Left cardiac atrium (tissue), 4 donors: ENCODE results near the gene SPIC. TPM values are rescaled to one million over a fixed set of nuclear protein-coding genes. Genes with fewer than 3 reads are reported as not detected.
"Not testable (repeated sequence)": the region's sequence is repeated elsewhere in the genome, so short reads cannot be mapped to it uniquely, and the experiment has no call there.

Experiments used
- ATAC-seq, 2 donors: fragments of 200-7000 bp; cut with Tn5 transposase; one replicate each; pipeline ENCODE4 v1.9.1; 2020; ENCODE audit warnings: mild to moderate bottlenecking in 2 of 2, moderate library complexity in 2 of 2
- DNase-seq: peaks from one replicate; pipeline ENCODE4 v3.0.0-alpha.2; 2020
- intact Hi-C, 2 donors: fragments of 100-400 bp; cut with DNase I; formaldehyde crosslinking; loops; one replicate each; pipeline versions ENCODE4 v1.14.1 to v1.15.1; 2022 to 2023
- long read RNA-seq: library from polyadenylated mRNA; unstranded; transcript quantifications from one replicate; pipeline ENCODE4 v2.0.0, GENCODE V29; 2021
- total RNA-seq, 2 donors: library from RNA; stranded (reverse); fragmentation: NEBNext Ultra II Directional; extraction: Animal tissue kit (Norgen Biotek cat#: 25700); gene quantifications; one replicate each; pipeline ENCODE4 v1.2.1, GENCODE V29; 2021
- donor health status: DM: no; HTN: yes; CAD: no.
- donor health status: DM: no; HTN: yes; CAD: no; lungs with severe emphysema.
- donor health status: DM: yes; HTN: yes; CAD: no.
- donor health status: Dilated cardiomyopathy.

The SPIC gene
- not detected for total RNA-seq
- long read RNA-seq = 0 reads

DNA sequence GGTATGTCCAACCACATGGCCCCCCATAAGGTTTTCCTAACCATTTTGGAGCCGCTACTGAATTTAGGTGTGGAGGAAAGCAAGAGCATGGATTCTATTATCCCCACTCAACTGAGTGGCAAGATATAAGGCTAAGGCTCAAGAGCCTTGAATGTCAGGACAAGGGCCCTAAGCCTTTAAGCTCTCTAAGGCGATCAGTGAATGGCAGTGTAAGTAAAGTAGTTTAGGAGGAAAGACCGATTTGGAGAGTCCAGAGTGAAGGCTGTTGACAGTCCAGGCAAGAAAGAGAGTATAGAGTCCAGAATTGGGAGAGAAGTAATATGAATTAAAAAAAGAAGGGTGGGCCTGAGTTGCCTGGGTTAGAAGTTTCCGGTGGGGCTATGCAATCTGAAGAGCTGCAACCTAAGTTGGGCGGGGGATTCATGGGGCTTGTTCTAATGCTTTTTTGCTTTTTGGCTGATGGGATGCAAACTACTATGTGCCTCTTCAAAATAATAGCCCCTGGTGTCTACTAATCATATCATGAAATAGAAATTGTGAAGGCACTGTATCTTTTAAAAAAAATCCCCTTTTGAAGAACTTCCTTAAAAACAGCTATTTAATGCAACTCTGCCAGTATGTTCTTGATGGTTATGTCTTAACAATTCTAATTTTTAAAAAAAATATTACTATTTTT lies at the start of gene SPIC:
SPIC (plus strand) TSS at position 626 of the 676 bp plus-strand sequence. CDS start 1,569 bp downstream, outside the sequence.
- ATAC-seq = no peak
- intact Hi-C loops = no loop called here
- DNase-seq = no peak

- DNase-seq = no peak
- ATAC-seq = no peak
- intact Hi-C loops = no loop called here
Measured at GRCh38 chr12:101430456-101430855, 44.7 kb upstream of the SPIC start.

DNA sequence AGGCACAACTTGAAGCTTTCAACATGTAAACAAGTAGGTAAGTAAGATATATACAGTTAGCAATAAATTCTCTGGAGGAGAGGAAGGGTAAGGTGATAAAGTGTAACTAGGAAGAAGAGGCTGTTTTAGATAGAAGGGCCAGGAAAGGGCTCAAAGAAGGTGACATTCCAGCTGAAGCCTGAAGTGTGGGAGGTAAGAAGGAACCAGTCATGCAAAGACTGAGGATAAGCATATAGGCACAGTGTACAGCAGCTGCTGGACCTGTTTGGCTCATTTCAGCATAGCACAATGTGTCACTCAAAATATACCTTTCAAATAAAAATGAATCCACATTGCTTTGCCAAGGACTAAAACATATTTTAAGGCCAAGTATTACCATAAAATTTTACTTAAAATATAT lies 39.0 kb upstream of the SPIC start:
- no peak for ATAC-seq
- DNase-seq = no peak
- intact Hi-C loops = no loop called here

- DNase-seq = no peak
- intact Hi-C loops = no loop called here
- ATAC-seq = no peak
Measured at GRCh38 chr12:101439236-101439635, 35.9 kb upstream of the SPIC start.

DNA sequence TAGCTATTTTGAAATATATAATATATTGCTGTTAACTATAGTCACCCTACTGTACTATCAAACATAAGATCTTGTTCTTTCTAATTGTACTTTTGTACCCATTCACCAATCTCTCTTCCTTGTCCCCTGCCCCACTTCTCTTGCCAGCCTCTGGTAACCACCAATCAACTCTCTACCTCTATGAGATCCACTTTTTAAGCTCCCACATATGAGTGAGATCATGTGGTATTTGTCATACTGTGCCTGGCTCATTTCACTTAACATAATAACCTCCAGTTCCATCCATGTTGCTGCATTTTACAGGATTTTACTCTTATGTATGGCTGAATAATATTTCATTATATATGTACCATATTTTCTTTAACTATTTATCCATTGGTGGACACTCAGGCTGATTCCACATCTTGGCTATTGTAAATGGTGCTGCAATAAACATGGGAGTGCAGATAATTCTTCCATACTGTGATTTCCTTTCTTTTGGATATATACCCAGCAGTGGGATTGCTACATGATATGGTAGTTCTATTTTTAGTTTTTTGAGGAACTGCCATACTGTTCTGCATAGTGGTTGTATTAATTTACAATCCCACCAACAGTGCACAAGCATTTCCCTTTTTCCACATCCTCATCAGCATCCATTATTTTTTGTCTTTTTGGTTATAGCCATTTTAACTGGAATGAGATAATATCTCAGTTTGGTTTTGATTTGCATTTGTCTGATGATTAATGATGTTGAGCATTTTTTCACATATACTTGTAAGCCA lies 33.5 kb upstream of the SPIC start:
- ATAC-seq (no peak), DNase-seq (no peak)
- intact Hi-C loops = no loop called here

- intact Hi-C loops = no loop called here
- ATAC-seq (no peak), DNase-seq (no peak)
Measured at GRCh38 chr12:101455685-101456084, 19.5 kb upstream of the SPIC start.

DNA sequence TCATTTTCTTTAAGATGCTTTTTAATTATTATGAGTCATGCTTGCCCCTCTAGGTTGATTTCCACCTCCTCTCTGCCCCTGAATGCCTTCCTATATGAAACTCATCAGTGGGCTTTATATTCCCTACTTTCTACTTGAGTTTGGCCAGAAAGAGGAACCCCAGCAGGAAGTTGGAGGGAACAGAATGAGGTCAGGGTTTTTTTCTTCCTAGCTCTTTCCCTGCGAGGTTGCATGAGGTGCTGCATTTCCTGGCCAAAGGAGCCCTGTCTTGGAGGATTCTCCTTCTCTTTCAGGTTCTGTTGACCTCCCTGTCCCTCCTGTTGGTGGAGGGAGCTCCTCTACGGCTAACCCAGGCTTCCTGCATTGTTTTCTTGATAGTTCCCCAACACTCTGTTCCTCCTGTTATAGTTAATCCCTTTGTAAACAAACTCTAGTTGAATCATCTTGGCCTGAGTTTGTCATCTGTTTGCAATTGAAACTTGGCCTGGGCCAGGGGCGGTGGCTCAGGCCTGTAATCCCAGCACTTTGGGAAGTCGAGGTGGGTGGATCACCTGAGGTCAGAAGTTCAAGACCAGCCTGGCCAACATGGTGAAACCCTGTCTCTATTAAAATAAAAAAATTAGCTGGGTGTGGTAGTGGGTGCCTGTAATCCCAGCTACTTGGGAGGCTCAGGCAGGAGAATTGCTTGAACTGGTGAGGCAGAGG lies 15.3 kb upstream of the SPIC start:
- intact Hi-C loops = no loop called here
- DNase-seq (no peak), ATAC-seq (no peak)

DNA sequence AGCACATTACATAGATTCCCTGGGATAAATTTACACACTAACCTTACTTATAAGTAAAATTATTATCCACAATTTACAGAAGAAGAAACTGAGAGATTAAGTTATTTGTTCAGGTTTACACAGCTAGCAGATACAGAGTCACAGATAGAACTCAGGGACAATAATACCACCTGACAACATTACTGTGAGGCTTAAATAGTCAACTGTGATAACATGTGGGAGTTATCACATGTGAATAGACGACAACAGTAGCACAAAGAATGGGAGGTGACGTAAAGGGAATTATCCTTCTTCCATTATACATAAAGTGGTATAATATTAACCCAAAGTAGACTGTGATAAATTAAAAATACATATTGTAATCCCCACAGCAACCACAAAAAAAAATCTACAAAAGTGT lies 6.2 kb upstream of the SPIC start:
- ATAC-seq (no peak), DNase-seq (no peak)
- intact Hi-C loops = no loop called here

GRCh38 chr12:101470939-101471338 lies 4.2 kb upstream of the SPIC start:
- ATAC-seq = no peak
- intact Hi-C loops = no loop called here
- DNase-seq = no peak

GRCh38 chr12:101471878-101472277 lies 3.3 kb upstream of the SPIC start:
- DNase-seq, ATAC-seq, intact Hi-C loops: not testable (repeated sequence)

DNA sequence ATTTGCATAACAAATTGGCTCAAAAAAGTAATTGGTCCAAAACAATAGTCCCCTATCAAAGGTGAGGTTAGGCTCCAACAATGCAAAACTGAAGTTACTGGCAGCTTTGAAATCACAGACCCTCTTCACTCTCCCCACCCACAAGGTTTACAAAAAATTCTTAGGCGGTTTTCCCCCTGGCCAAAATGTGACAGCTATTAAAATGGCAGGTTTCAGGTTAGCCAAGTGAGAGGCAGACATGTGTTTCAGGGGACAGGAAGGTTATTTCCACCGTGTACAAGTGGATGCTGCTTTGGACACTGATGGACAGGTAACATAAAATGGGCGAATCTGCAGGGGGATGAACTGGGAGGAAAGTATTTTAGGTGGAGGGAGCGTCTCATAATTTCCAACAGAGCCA lies 888 bp upstream of the SPIC start:
- ATAC-seq (no peak), DNase-seq (no peak)
- intact Hi-C loops = no loop called here

GRCh38 chr12:101475751-101476305 lies 692 bp downstream of the SPIC start:
- DNase-seq (no peak), ATAC-seq (no peak)
- intact Hi-C loops = no loop called here

DNA sequence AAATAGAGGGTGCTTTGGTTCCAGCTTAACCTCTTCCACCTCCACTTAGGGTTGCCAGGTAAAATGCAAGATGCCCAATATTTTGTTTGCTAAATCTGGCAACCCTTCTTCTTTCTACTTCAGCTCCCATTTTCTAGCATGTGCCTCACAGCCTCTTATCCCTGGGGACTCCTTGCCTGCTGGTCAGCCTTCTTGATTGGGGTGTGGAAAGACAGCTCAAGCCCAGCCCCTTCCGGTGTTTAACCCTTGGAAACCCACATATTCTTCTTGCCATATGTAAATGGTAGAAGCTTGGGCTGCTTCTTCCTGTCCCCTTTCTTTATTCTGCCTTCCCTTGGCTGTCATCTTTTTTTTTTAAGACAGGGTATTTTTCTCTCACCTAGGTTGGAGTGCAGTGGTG lies 5.7 kb downstream of the SPIC start:
- ATAC-seq (no peak), DNase-seq (no peak)
- intact Hi-C loops = no loop called here

DNA sequence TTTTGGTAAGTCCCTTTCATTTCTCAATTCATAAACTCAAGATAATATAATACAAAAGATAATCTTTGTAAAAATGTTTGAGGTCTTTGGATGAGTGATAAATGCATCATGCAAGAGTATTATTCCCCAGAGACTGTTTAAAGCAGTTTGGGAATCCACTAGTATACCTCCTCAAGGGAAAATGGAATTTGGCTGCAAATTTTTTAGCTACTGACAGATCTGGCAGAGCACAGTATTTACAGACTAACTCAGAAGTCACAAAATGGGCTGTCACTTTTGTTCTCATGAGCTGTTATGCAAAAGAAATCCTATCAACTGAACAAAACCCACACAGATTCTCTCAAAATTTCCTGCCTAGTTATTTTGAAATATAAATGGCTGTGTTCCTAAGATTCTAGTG lies 9.9 kb downstream of the SPIC start:
- ATAC-seq (peak in 1 of 2 donors; percentile 53), DNase-seq (no peak)
- intact Hi-C loops = no loop called here

GRCh38 chr12:101488469-101488868 lies 13.3 kb downstream of the SPIC start:
- DNase-seq (no peak), ATAC-seq (no peak)
- intact Hi-C loops = no loop called here

DNA sequence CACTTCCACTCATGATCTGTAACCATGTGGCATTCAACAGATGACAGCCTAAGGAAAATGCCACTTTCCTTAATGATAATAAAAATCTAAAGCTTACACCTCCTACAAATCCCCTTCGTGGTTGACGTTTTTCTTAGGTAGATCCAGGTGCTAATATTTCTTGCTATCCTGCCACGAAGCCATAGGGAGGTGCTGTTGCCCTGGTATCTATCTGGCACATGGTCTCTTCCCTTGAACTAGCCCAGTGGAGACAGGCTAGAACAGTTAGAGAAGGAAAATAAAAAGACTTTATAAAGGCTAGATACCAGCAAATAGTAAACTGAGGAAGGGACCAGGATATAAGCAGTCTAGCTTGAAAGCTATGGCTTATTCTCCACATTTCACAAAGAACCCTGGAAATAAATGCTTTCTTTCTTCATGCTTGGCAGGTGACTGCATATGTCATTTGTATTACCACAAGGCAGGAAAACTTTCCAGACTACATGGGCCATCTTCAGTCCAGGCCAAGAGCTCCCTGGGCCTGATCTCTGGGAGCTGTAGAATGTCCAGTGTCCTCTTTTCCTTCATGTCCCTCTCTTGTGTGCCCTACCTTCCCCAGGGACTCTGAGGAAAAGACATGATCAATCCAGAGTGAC lies 15.3 kb downstream of the SPIC start:
- intact Hi-C loops = no loop called here
- DNase-seq (no peak), ATAC-seq (peak in 1 of 2 donors; percentile 74)

DNA sequence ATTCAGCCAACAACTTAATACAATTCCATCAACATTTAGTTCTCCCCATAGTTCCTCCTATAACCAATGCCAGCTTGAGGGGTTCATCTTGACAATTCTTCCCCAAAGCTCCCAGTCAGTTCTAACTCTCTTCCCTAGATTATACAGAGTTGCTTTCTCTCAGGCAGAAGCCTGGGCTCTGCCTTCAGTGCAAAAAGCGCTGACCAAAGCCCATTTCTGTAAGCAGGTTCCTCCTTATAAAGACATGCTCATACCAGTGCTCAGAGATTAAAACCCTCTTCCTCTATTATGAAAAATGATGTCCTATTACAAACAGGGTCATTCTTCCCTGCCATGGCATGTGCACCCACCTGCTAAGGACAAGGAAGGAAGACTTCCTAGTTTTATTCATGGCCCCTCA lies 16.2 kb downstream of the SPIC start:
- DNase-seq (no peak), ATAC-seq (peak; percentile 30 to 51)
- intact Hi-C loops = no loop called here

GRCh38 chr12:101493556-101493955 lies 18.4 kb downstream of the SPIC start:
- intact Hi-C loops = no loop called here
- DNase-seq = no peak

DNA sequence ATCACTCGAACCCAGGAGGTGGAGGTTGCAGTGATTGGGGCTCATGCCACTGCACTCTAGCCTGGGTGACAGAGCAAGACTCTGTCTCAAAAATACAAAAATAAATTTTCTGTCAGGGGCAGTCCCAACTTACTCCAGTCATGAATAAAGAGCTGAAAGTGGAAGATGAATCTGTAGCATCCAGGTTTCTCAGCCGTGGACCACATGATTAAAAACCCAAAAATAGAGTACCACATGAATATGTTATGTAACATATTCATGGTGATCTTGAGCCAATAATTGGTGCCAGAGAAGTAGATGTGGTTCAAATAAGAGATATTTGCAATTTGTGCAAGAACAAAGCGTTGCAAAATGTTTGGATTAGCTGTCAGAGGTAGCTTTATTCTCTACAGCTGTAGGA lies 23.1 kb downstream of the SPIC start:
- intact Hi-C loops = no loop called here
- DNase-seq = no peak
- ATAC-seq = no peak

More at GRCh38 chr12:101493556-101493955, 18.4 kb downstream of the SPIC start:
- no peak for ATAC-seq
